Breast epithelium (tissue), 3 donors: ENCODE results near the gene SARNP.

Experiments
- CTCF ChIP-seq, 3 donors: fragments of 450-650 bp; IDR thresholded peaks; one replicate each; pipeline ENCODE4 v1.5.1; 2016 to 2017; ENCODE audit warnings: antibody characterized with exemption in 3 of 3, mild to moderate bottlenecking in 3 of 3, moderate library complexity in 3 of 3
- POLR2A ChIP-seq: fragments of 450-650 bp; IDR thresholded peaks from one replicate; pipeline ENCODE4 v1.6.1; 2016; ENCODE audit warnings: antibody characterized with exemption, mild to moderate bottlenecking, moderate library complexity
- POLR2AphosphoS5 ChIP-seq, 3 donors: sonication (generic); formaldehyde crosslinking; IDR thresholded peaks; one replicate each; pipeline ENCODE4 v1.6.1; 2017; ENCODE audit warnings: antibody characterized with exemption in 3 of 3

- TF ChIP-seq CTCF (IDR thresholded peaks at IDR 0.05), result no peak
- no peak for TF ChIP-seq POLR2AphosphoS5 (IDR thresholded peaks at IDR 0.05)
- no peak for TF ChIP-seq POLR2A
Observed at GRCh38 chr12:55744340-55745030, 73.0 kb downstream of the SARNP start.
